Prostate gland (tissue), 2 donors: ENCODE data around the gene PSMG1. TPM values are rescaled to one million over a fixed set of nuclear protein-coding genes. Genes with fewer than 3 reads are reported as not detected.

ENCODE experiments used
- DNase-seq: peaks from one replicate; pipeline ENCODE4 v3.0.0-alpha.2; 2019; ENCODE audit warnings: low spot score
- H3K27ac ChIP-seq, 2 donors: fragments of 200-600 bp; sonication (generic); 2 replicates each; pipeline ENCODE4 v1.5.1; 2017 to 2019
- H3K27me3 ChIP-seq: fragments of 200-600 bp; sonication (generic); replicated peaks from 2 replicates; pipeline ENCODE4 v1.5.1; 2019; ENCODE audit not compliant: insufficient read depth
- H3K36me3 ChIP-seq, 2 donors: fragments of 200-600 bp; sonication (generic); 1 replicate in 1 of 2; 2 replicates in 1 of 2; pipeline versions ENCODE4 v1.5.1 to v1.8.1; 2017 to 2019
- H3K4me1 ChIP-seq: fragments of 200-600 bp; sonication (generic); replicated peaks from 2 replicates; pipeline ENCODE4 v1.5.1; 2019
- H3K4me3 ChIP-seq, 2 donors: fragments of 200-600 bp; sonication (generic); 2 replicates each; pipeline ENCODE4 v1.5.1; 2017 to 2019
- H3K9me3 ChIP-seq: fragments of 200-600 bp; sonication (generic); 2 replicates; pipeline ENCODE4 v1.5.1; 2017
- POLR2A ChIP-seq: fragments of 450-650 bp; IDR thresholded peaks from one replicate; pipeline ENCODE4 v1.6.1; 2016; ENCODE audit warnings: antibody characterized with exemption, mild to moderate bottlenecking
- POLR2AphosphoS5 ChIP-seq: sonication (generic); formaldehyde crosslinking; IDR thresholded peaks from one replicate; pipeline ENCODE4 v1.6.1; 2017; ENCODE audit warnings: antibody characterized with exemption
- WGBS: methylation state at CpG from one replicate; pipeline ENCODE4 v1.1.5; 2018; 5-methylcytosine and 5-hydroxymethylcytosine counted together
- intact Hi-C: fragments of 100-400 bp; cut with DNase I; formaldehyde crosslinking; loops from one replicate; pipeline ENCODE4 v1.14.2; 2022
- total RNA-seq, 2 donors: library from RNA; depleted of rRNA; stranded (reverse); fragments of >200 nt; gene quantifications; one replicate each; pipeline ENCODE4 v1.1.0, GENCODE V29; 2016
- TF ChIP-seq, protein P1 (sequence below), 4 experiments: fragments of 200-600 bp in 2 of 4; fragments of 450-650 bp in 2 of 4; sonication (generic) in 2 of 4; IDR thresholded peaks; 1 replicate in 3 of 4; 2 replicates in 1 of 4; pipeline ENCODE4 v1.5.1; 2016 to 2019; ENCODE audit warnings: antibody characterized with exemption in 4 of 4, mild to moderate bottlenecking in 2 of 4, moderate library complexity in 2 of 4

The PSMG1 gene
- total RNA-seq, 2 donors from 2014 or later: 16.7 to 37.1 TPM

DNA sequence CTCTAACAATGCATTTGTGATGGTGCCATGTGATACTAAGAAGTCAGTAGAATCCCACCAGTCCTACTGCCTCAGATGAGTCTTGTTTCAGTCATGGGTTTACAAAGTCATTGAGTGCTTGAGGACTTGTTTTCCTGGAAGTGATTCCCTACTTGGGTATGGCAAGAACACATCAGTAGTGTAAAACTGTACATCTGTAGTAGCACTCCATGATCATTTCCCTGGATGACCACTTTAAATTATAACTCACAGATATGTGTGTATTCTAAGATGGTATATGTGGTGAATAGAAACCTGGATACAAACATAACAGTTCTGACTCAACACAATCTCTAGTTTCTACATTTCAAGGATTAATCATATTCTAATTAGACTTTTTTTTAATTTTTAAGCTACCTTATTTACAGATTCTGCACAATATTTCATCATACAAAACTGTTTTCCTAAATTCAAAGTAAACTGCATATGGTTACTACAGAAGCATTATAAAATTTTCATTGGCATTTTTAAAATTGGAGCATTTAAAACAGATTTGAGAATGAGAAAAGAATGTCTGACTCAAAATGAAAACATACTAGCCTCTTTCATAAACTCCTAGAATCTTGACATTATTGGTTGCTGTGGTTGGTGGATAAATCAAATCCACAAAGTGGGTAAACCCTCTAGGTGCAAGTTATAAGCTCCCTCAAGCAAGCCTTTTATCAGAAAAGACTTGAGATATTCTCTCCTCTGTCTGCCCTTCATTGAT is 6.8 kb upstream of the PSMG1 start:
- Histone ChIP-seq H3K9me3 (no peaks in the 10 kb centered on the region), H3K27me3 (no peaks in the 10 kb centered on the region), H3K4me3 (no peak overlapping the region), H3K27ac (no peak overlapping the region), H3K4me1 (no peaks in the 10 kb centered on the region), H3K36me3 (no peaks in the 10 kb centered on the region)
- TF ChIP-seq, protein P1, sequence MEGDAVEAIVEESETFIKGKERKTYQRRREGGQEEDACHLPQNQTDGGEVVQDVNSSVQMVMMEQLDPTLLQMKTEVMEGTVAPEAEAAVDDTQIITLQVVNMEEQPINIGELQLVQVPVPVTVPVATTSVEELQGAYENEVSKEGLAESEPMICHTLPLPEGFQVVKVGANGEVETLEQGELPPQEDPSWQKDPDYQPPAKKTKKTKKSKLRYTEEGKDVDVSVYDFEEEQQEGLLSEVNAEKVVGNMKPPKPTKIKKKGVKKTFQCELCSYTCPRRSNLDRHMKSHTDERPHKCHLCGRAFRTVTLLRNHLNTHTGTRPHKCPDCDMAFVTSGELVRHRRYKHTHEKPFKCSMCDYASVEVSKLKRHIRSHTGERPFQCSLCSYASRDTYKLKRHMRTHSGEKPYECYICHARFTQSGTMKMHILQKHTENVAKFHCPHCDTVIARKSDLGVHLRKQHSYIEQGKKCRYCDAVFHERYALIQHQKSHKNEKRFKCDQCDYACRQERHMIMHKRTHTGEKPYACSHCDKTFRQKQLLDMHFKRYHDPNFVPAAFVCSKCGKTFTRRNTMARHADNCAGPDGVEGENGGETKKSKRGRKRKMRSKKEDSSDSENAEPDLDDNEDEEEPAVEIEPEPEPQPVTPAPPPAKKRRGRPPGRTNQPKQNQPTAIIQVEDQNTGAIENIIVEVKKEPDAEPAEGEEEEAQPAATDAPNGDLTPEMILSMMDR (IDR thresholded peaks at IDR 0.05): no peak
- TF ChIP-seq POLR2AphosphoS5: no peak
- TF ChIP-seq POLR2A: no peak
- intact Hi-C loops: no loop called here
- DNase-seq: no peak

DNA sequence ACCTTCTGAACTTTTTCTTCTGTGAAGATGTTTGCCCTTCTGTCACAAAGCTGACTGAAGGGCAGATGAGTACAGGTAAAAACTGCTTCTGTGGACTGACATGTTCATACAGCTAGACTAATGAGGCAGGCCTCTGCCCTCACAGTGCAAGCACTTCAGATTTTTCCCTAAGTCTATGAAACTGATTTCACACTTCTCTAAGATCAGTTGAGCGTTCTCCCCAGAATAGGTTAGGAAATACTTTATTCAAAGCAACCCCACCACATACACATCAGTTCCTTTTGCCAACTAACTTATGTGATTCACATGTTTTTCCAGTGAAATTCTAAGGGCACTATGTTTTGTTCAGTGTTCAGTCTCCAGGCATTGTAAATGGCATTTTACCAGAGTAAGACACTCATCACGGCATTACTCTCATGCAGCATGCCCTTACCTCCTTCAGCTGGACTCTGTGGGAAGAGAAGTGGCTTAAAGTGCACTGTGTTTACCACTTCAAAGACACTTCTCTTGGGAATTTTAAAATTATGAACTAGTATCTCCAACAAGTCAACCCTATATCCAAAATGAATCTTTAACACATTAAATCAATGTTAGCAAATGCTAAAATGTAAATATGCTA is 5.4 kb upstream of the PSMG1 start:
- H3K4me3 ChIP-seq: no peak overlapping the region
- intact Hi-C loops: no loop called here
- H3K27ac ChIP-seq: no peak overlapping the region
- TF ChIP-seq POLR2AphosphoS5: no peak
- TF ChIP-seq POLR2A: no peak
- TF ChIP-seq, protein P1 (IDR thresholded peaks at IDR 0.05): no peak
- H3K36me3 ChIP-seq: no peaks in the 10 kb centered on the region
- 86% methylated on average over 2 of the region's 2 CpGs for WGBS
- H3K9me3 ChIP-seq: no peaks in the 10 kb centered on the region
- DNase-seq: no peak
- H3K27me3 ChIP-seq: no peaks in the 10 kb centered on the region
- H3K4me1 ChIP-seq: no peaks in the 10 kb centered on the region

DNA sequence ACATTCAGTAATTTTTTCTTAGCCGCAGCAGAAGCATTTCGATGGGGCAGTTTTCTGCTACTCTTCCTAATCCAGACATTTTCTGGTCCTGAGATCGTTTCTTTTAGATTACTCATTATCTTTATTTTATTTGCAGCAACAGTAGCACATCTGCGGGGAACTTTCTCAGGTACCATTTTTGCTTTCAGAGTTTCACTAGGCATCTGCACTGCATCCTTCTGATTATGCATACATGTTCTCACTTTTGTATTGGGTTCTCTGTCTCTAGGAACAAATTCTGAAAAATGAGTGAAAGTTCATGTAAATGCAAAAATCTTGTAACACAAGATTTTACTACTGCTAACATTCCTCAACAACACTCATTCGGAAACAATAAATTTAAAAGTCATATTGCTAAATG is 3.9 kb upstream of the PSMG1 start:
- Histone ChIP-seq H3K27me3 (no peaks in the 10 kb centered on the region), H3K36me3 (no peaks in the 10 kb centered on the region), H3K4me1 (no peaks in the 10 kb centered on the region), H3K27ac (no peak overlapping the region), H3K4me3 (no peak overlapping the region), H3K9me3 (no peaks in the 10 kb centered on the region)
- TF ChIP-seq, protein P1 (IDR thresholded peaks at IDR 0.05): no peak
- TF ChIP-seq POLR2A: no peak
- TF ChIP-seq POLR2AphosphoS5: no peak
- DNase-seq: no peak
- 69% methylated on average over 5 of the region's 5 CpGs for WGBS
- intact Hi-C loops: no loop called here

DNA sequence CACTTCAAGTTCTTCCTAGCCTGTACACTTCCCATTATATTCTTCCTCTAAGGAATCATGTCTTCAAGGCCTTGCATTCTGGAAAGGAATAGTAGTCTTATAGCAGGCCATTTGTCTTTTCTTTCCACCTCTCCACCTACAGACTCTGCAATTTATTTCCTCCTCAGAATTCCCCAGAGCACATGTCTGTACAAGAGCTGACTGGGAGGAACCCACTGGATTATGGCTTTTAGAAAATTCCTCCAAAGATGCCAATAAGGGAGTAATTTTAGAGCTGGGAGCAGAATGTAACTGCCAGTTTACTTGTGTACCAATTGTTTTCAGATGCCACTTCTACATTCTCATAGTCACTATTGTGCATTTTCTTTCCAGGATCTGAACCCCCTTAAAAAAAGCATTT is 3.4 kb upstream of the PSMG1 start:
- intact Hi-C loops: no loop called here
- H3K27ac ChIP-seq: no peak overlapping the region
- no peak for TF ChIP-seq POLR2A
- no peak for TF ChIP-seq POLR2AphosphoS5
- TF ChIP-seq, protein P1 (IDR thresholded peaks at IDR 0.05): no peak

DNA sequence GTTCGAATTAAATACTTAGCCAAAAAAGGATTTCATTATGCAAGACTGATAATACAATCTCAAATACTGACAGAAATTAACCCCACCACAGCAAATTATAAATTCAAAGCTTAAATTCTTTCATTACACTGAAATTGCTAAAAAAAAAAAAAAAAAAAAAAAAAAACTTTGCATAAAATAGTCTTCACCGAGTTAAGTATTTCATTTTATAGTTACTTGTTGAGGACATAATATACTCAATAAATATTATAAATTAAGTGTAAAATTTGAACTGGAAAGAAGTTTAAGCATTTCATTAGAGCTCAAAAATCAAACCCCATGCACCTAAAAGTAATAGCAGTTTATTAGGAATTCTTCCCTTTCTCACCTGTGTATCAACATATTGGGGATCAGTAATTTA is 1.9 kb upstream of the PSMG1 start:
- H3K36me3 ChIP-seq: no peaks in the 10 kb centered on the region
- H3K4me1 ChIP-seq: no peaks in the 10 kb centered on the region
- intact Hi-C loops: no loop called here
- no peaks in the 10 kb centered on the region for H3K27me3 ChIP-seq
- no peak overlapping the region for H3K27ac ChIP-seq
- no peak for DNase-seq
- TF ChIP-seq POLR2A: no peak
- no peak for TF ChIP-seq POLR2AphosphoS5
- TF ChIP-seq, protein P1 (IDR thresholded peaks at IDR 0.05): no peak
- no peaks in the 10 kb centered on the region for H3K9me3 ChIP-seq
- 69% methylated on average over 2 of the region's 2 CpGs for WGBS
- no peak overlapping the region for H3K4me3 ChIP-seq

More for the DNA sequence above, 3.4 kb upstream of the PSMG1 start:
- no peaks in the 10 kb centered on the region for H3K9me3 ChIP-seq
- no peaks in the 10 kb centered on the region for H3K4me1 ChIP-seq
- H3K4me3 ChIP-seq: no peak overlapping the region
- H3K27me3 ChIP-seq: no peaks in the 10 kb centered on the region
- DNase-seq: no peak
- H3K36me3 ChIP-seq: no peaks in the 10 kb centered on the region
